Endodermal cell (in vitro differentiated cells): ENCODE data around the gene LRFN2. TPM values are rescaled to one million over a fixed set of nuclear protein-coding genes. Genes with fewer than 3 reads are reported as not detected.

Experiments used
- DNase-seq: peaks from one replicate; pipeline ENCODE4 v3.0.0-alpha.2; 2017
- H3K27ac ChIP-seq: 2 replicates; pipeline ENCODE4 v1.5.1; 2013; ENCODE audit warnings: mild to moderate bottlenecking, low read depth, low read length, moderate library complexity
- H3K27me3 ChIP-seq: 2 replicates; pipeline ENCODE4 v1.6.1; 2013; ENCODE audit warnings: mild to moderate bottlenecking, low read length, moderate library complexity; ENCODE audit not compliant: insufficient read depth, control insufficient read depth, poor library complexity, severe bottlenecking
- H3K36me3 ChIP-seq: 2 replicates; pipeline ENCODE4 v1.7.0; 2013; ENCODE audit warnings: mild to moderate bottlenecking, low read length, moderate library complexity; ENCODE audit not compliant: control insufficient read depth, insufficient read depth
- H3K4me1 ChIP-seq: one replicate; pipeline ENCODE4 v1.7.0; 2013; ENCODE audit warnings: low read length; ENCODE audit not compliant: control insufficient read depth, insufficient read depth
- H3K4me3 ChIP-seq: 2 replicates; pipeline ENCODE4 v1.5.1; 2013; ENCODE audit warnings: mild to moderate bottlenecking, low read length, moderate library complexity
- H3K9ac ChIP-seq: 2 replicates; pipeline ENCODE4 v1.6.1; 2013; ENCODE audit warnings: mild to moderate bottlenecking, low read length, moderate library complexity; ENCODE audit not compliant: poor library complexity, severe bottlenecking; ENCODE audit errors: extremely low read depth
- H3K9me3 ChIP-seq: 2 replicates; pipeline ENCODE4 v1.6.1; 2013; ENCODE audit warnings: mild to moderate bottlenecking, low read length, moderate library complexity; ENCODE audit not compliant: control insufficient read depth
- H3K27ac Mint-ChIP-seq: 2 replicates; pipeline ENCODE4 v1.8.0; 2020; ENCODE audit warnings: mixed read lengths
- H3K27me3 Mint-ChIP-seq: 2 replicates; pipeline ENCODE4 v1.8.0; 2021; ENCODE audit warnings: mild to moderate bottlenecking, mixed read lengths; ENCODE audit not compliant: insufficient read depth
- H3K36me3 Mint-ChIP-seq: 2 replicates; pipeline ENCODE4 v1.8.0; 2020; ENCODE audit warnings: low read depth, mixed read lengths
- H3K4me1 Mint-ChIP-seq: 2 replicates; pipeline ENCODE4 v1.8.0; 2020; ENCODE audit warnings: mixed read lengths
- H3K4me3 Mint-ChIP-seq: 2 replicates; pipeline ENCODE4 v1.8.0; 2020; ENCODE audit warnings: mild to moderate bottlenecking, moderate library complexity, mixed read lengths
- H3K9me3 Mint-ChIP-seq: 2 replicates; pipeline ENCODE4 v1.8.0; 2020; ENCODE audit warnings: mild to moderate bottlenecking, mixed read lengths
- WGBS, 2 experiments: methylation state at CpG; one replicate each; pipeline versions ENCODE4 v1.1.5 to v1.1.7; 2013; ENCODE audit warnings: missing lambda C conversion rate in 2 of 2, mixed read lengths in 1 of 2; ENCODE audit not compliant: insufficient coverage in 1 of 2, insufficient read length in 1 of 2; 5-methylcytosine and 5-hydroxymethylcytosine counted together
- total RNA-seq, 2 donors: library from RNA; stranded (reverse); fragmentation: NEBNext Ultra II Directional in 1 of 2; extraction: Animal tissue kit (Norgen Biotek cat#: 25700) in 1 of 2; gene quantifications; 2 replicates in 1 of 2; 3 replicates in 1 of 2; pipeline ENCODE4 v1.2.1, GENCODE V29; 2021
- TF ChIP-seq, protein P1 (sequence below): fragments of 200-600 bp; sonication (generic); conservative IDR thresholded peaks from 2 replicates; pipeline ENCODE4 v1.5.0; 2021; ENCODE audit warnings: antibody characterized with exemption, mild to moderate bottlenecking

Gene LRFN2
- total RNA-seq, 2 donors from 2014 or later = 0.15 TPM; not detected in 1

DNA sequence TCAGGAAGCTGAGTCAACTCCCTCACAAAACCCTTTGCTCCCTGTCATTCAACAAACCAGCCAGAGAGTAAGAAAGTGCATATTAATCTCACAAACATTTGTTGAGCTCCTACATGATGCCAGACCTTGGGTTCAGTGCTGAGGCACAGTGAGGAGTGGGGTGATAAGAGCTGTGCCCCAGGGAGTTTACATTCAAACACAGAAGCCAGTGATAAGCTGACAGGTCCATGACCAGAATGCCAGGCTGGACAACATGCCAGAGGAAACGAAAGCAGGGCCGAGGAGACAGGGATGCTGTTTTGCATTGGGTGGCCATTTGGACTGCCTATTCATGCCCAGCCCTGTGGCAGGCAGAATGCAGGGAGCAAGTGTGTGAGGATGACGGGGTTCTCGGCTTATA lies 76.7 kb downstream of the LRFN2 start:
- H3K27me3 ChIP-seq = no peaks in the 10 kb centered on the region
- H3K27me3 Mint-ChIP-seq = no peaks in the 10 kb centered on the region
- H3K27ac Mint-ChIP-seq = no peak overlapping the region
- H3K36me3 ChIP-seq = no peaks in the 10 kb centered on the region
- H3K4me3 Mint-ChIP-seq = no peak overlapping the region
- no peaks in the 10 kb centered on the region for H3K9me3 Mint-ChIP-seq
- WGBS, 2 experiments = 88 to 90% methylated on average over 4 of the region's 4 CpGs
- no peak for DNase-seq
- no peaks in the 10 kb centered on the region for H3K36me3 Mint-ChIP-seq
- no peak overlapping the region for H3K9ac ChIP-seq
- no peak overlapping the region for H3K27ac ChIP-seq
- H3K4me1 Mint-ChIP-seq = peaks cover 10% of the 10 kb centered on the region
- H3K9me3 ChIP-seq = no peaks in the 10 kb centered on the region
- no peak overlapping the region for H3K4me3 ChIP-seq
- TF ChIP-seq, protein P1, sequence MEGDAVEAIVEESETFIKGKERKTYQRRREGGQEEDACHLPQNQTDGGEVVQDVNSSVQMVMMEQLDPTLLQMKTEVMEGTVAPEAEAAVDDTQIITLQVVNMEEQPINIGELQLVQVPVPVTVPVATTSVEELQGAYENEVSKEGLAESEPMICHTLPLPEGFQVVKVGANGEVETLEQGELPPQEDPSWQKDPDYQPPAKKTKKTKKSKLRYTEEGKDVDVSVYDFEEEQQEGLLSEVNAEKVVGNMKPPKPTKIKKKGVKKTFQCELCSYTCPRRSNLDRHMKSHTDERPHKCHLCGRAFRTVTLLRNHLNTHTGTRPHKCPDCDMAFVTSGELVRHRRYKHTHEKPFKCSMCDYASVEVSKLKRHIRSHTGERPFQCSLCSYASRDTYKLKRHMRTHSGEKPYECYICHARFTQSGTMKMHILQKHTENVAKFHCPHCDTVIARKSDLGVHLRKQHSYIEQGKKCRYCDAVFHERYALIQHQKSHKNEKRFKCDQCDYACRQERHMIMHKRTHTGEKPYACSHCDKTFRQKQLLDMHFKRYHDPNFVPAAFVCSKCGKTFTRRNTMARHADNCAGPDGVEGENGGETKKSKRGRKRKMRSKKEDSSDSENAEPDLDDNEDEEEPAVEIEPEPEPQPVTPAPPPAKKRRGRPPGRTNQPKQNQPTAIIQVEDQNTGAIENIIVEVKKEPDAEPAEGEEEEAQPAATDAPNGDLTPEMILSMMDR = no peak
- H3K4me1 ChIP-seq = no peaks in the 10 kb centered on the region

DNA sequence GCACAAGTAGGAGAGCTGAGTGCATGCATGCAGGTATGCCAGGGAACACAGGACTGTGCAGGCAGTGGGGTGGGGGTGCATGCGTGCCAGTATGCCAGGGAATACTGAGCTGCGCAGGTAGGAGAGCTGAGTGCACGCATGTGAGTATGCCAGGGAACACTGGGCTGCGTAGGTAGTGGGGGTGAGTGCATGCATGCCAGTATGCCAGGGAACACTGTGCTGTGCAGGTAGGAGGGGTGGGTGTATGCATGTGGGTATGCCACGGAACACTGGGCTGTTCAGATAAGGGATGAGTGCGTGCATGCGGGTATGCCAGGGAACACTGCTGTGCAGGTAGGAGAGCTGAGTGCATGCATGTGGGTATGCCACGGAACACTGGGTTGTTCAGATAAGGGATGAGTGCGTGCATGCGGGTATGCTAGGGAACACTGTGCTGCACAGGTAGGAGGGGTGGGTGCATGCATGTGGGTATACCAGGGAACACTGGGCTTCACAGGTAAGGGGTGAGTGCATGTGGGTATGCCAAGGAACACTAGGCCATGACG lies 77.4 kb downstream of the LRFN2 start:
- no peak for DNase-seq
- Mint-ChIP-seq H3K4me3 (no peak overlapping the region), H3K9me3 (no peaks in the 10 kb centered on the region), H3K36me3 (no peaks in the 10 kb centered on the region), H3K4me1 (peaks cover 10% of the 10 kb centered on the region), H3K27ac (no peak overlapping the region), H3K27me3 (no peaks in the 10 kb centered on the region)
- Histone ChIP-seq H3K9ac (no peak overlapping the region), H3K36me3 (no peaks in the 10 kb centered on the region), H3K9me3 (no peaks in the 10 kb centered on the region), H3K27ac (no peak overlapping the region), H3K4me3 (no peak overlapping the region), H3K27me3 (no peaks in the 10 kb centered on the region), H3K4me1 (no peaks in the 10 kb centered on the region)
- WGBS, 2 experiments = 83 to 100% methylated on average over 7 to 11 of the region's 11 CpGs
- TF ChIP-seq, protein P1 = no peak

DNA sequence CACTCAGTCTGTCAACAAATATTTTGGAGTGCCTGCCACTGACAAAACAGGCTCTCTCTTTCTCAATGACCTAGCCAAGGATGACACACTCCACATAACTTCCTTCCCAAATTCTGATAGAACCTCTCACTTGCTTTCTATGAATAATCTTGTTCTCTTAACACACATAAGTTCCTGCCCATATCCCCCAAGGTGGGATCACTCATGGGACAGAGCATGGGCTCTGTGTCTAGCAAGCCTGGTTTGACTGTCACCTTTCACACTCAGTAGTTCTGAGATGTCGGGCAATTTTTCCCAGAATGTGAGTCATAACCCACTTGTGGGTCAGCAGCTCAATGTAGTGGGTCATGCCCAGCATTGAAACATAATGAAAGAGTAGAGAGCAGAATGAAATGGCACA lies 78.1 kb downstream of the LRFN2 start:
- no peak for DNase-seq
- TF ChIP-seq, protein P1 = no peak
- H3K4me3 ChIP-seq = no peak overlapping the region
- no peak overlapping the region for H3K27ac ChIP-seq
- Mint-ChIP-seq H3K27ac (no peak overlapping the region), H3K9me3 (no peaks in the 10 kb centered on the region), H3K4me3 (no peak overlapping the region), H3K36me3 (no peaks in the 10 kb centered on the region), H3K4me1 (peaks cover 10% of the 10 kb centered on the region), H3K27me3 (no peaks in the 10 kb centered on the region)
- 75 to 96% methylated on average over 1 of the region's 1 CpG for WGBS, 2 experiments
- no peaks in the 10 kb centered on the region for H3K4me1 ChIP-seq
- H3K27me3 ChIP-seq = no peaks in the 10 kb centered on the region
- no peaks in the 10 kb centered on the region for H3K36me3 ChIP-seq
- H3K9me3 ChIP-seq = no peaks in the 10 kb centered on the region
- no peak overlapping the region for H3K9ac ChIP-seq
